ENCODE measurements around the gene SPTSSB. TPM values are rescaled to one million over a fixed set of nuclear protein-coding genes. Genes with fewer than 3 reads are reported as not detected.

Gene SPTSSB
- total RNA-seq, 2 donors from 2014 or later: 0.64 to 2.3 TPM

- Histone ChIP-seq H3K36me3 (ENCODE audit: control insufficient read depth, insufficient read depth, low read length) (no peaks in the 10 kb centered on the region), H3K9ac (ENCODE audit: extremely low read depth, low read length, poor library complexity, severe bottlenecking) (no peak overlapping the region), H3K27me3 (ENCODE audit: control insufficient read depth, insufficient read depth, low read length, poor library complexity, severe bottlenecking) (no peaks in the 10 kb centered on the region), H3K27ac (ENCODE audit: low read depth, low read length) (no peak overlapping the region), H3K4me1 (ENCODE audit: control insufficient read depth, insufficient read depth, low read length) (no peaks in the 10 kb centered on the region), H3K4me3 (ENCODE audit: low read length) (no peak overlapping the region), H3K9me3 (ENCODE audit: control insufficient read depth, low read length) (peaks cover 6% of the 10 kb centered on the region)
- no peak overlapping the region for H3K27ac Mint-ChIP-seq
- H3K4me1 Mint-ChIP-seq: peaks cover 17% of the 10 kb centered on the region
- no peak overlapping the region for H3K4me3 Mint-ChIP-seq
- no peaks in the 10 kb centered on the region for H3K27me3 Mint-ChIP-seq (ENCODE audit: insufficient read depth)
- peaks cover 25% of the 10 kb centered on the region for H3K9me3 Mint-ChIP-seq
- 80 to 83% methylated on average over 1 to 2 of the region's 2 CpGs for WGBS, 2 experiments (ENCODE audit: insufficient coverage in 1 of 2, insufficient read length in 1 of 2)
- H3K36me3 Mint-ChIP-seq (ENCODE audit: low read depth): peaks cover 6% of the 10 kb centered on the region
- DNase-seq: no peak
- TF ChIP-seq CTCF (conservative IDR thresholded peaks at IDR 0.05): no peak
These were observed 42.0 kb upstream of the SPTSSB start for GRCh38 chr3:161413127-161413854.

GRCh38 chr3:161412123-161412522, 40.8 kb upstream of the SPTSSB start:
- Mint-ChIP-seq H3K36me3 (ENCODE audit: low read depth) (no peaks in the 10 kb centered on the region), H3K27me3 (ENCODE audit: insufficient read depth) (no peaks in the 10 kb centered on the region), H3K27ac (no peak overlapping the region), H3K9me3 (peaks cover 13% of the 10 kb centered on the region), H3K4me3 (no peak overlapping the region), H3K4me1 (peaks cover 17% of the 10 kb centered on the region)
- H3K27ac ChIP-seq (ENCODE audit: low read depth, low read length): no peak overlapping the region
- no peak overlapping the region for H3K9ac ChIP-seq (ENCODE audit: extremely low read depth, low read length, poor library complexity, severe bottlenecking)
- H3K27me3 ChIP-seq (ENCODE audit: control insufficient read depth, insufficient read depth, low read length, poor library complexity, severe bottlenecking): no peaks in the 10 kb centered on the region
- H3K36me3 ChIP-seq (ENCODE audit: control insufficient read depth, insufficient read depth, low read length): no peaks in the 10 kb centered on the region
- H3K9me3 ChIP-seq (ENCODE audit: control insufficient read depth, low read length): peaks cover 6% of the 10 kb centered on the region
- no peaks in the 10 kb centered on the region for H3K4me1 ChIP-seq (ENCODE audit: control insufficient read depth, insufficient read depth, low read length)
- no peak for DNase-seq
- no peak for TF ChIP-seq CTCF (conservative IDR thresholded peaks at IDR 0.05)
- WGBS, 2 experiments (ENCODE audit: insufficient coverage in 1 of 2, insufficient read length in 1 of 2): 94% methylated on average over 1 of the region's 1 CpG; no CpG with 5 or more reads in 1 of the 2 experiments
- H3K4me3 ChIP-seq (ENCODE audit: low read length): no peak overlapping the region

GRCh38 chr3:161409858-161410257, 38.5 kb upstream of the SPTSSB start:
- Histone ChIP-seq H3K27me3 (ENCODE audit: control insufficient read depth, insufficient read depth, low read length, poor library complexity, severe bottlenecking) (no peaks in the 10 kb centered on the region), H3K9ac (ENCODE audit: extremely low read depth, low read length, poor library complexity, severe bottlenecking) (no peak overlapping the region), H3K27ac (ENCODE audit: low read depth, low read length) (no peak overlapping the region), H3K36me3 (ENCODE audit: control insufficient read depth, insufficient read depth, low read length) (no peaks in the 10 kb centered on the region), H3K4me3 (ENCODE audit: low read length) (no peak overlapping the region), H3K4me1 (ENCODE audit: control insufficient read depth, insufficient read depth, low read length) (no peaks in the 10 kb centered on the region), H3K9me3 (ENCODE audit: control insufficient read depth, low read length) (no peaks in the 10 kb centered on the region)
- no peak overlapping the region for H3K27ac Mint-ChIP-seq
- 89% methylated on average over 3 of the region's 3 CpGs; no CpG with 5 or more reads in 1 of the 2 experiments for whole genome bisulfite sequencing, 2 experiments (ENCODE audit: insufficient coverage in 1 of 2, insufficient read length in 1 of 2)
- H3K4me1 Mint-ChIP-seq: peaks cover 13% of the 10 kb centered on the region
- no peaks in the 10 kb centered on the region for H3K36me3 Mint-ChIP-seq (ENCODE audit: low read depth)
- no peak for DNase-seq
- H3K4me3 Mint-ChIP-seq: no peak overlapping the region
- no peaks in the 10 kb centered on the region for H3K27me3 Mint-ChIP-seq (ENCODE audit: insufficient read depth)
- no peaks in the 10 kb centered on the region for H3K9me3 Mint-ChIP-seq
- no peak for TF ChIP-seq CTCF (conservative IDR thresholded peaks at IDR 0.05)
